Immature natural killer cell (primary cell): ENCODE data around the gene UBTF. TPM values are rescaled to one million over a fixed set of nuclear protein-coding genes. Genes with fewer than 3 reads are reported as not detected.

Experiments
- DNase-seq, 3 donors: peaks; one replicate each; pipeline ENCODE4 v3.0.0; 2022; ENCODE audit warnings: mixed read lengths in 1 of 3
- H3K27ac Mint-ChIP-seq, 6 donors: one replicate each; pipeline ENCODE4 v1.8.0; 2020; ENCODE audit warnings: mixed read lengths in 6 of 6, mild to moderate bottlenecking in 5 of 6, inconsistent platforms in 4 of 6, moderate library complexity in 3 of 6
- H3K27me3 Mint-ChIP-seq, 3 donors: one replicate each; pipeline ENCODE4 v1.8.0; 2020 to 2021; ENCODE audit warnings: low read depth in 3 of 3, mild to moderate bottlenecking in 3 of 3, mixed read lengths in 3 of 3, moderate library complexity in 3 of 3, inconsistent platforms in 1 of 3
- H3K36me3 Mint-ChIP-seq, 3 donors: one replicate each; pipeline ENCODE4 v1.8.0; 2020; ENCODE audit warnings: mixed read lengths in 3 of 3, inconsistent platforms in 2 of 3, mild to moderate bottlenecking in 2 of 3
- H3K4me1 Mint-ChIP-seq, 2 donors: one replicate each; pipeline ENCODE4 v1.8.0; 2020; ENCODE audit warnings: inconsistent platforms in 2 of 2, mild to moderate bottlenecking in 2 of 2, mixed read lengths in 2 of 2, moderate library complexity in 1 of 2
- H3K4me3 Mint-ChIP-seq, 5 donors: one replicate each; pipeline ENCODE4 v1.8.0; 2020; ENCODE audit warnings: mild to moderate bottlenecking in 5 of 5, mixed read lengths in 5 of 5, inconsistent platforms in 3 of 5, moderate library complexity in 3 of 5
- H3K9me3 Mint-ChIP-seq, 6 donors: one replicate each; pipeline ENCODE4 v1.8.0; 2020; ENCODE audit warnings: mild to moderate bottlenecking in 6 of 6, mixed read lengths in 6 of 6, inconsistent platforms in 4 of 6, moderate library complexity in 3 of 6
- polyA plus RNA-seq, 3 donors: library from polyadenylated mRNA; unstranded; fragments of 300-500 nt; fragmentation: Illumina TruSeq; gene quantifications; one replicate each; pipeline ENCODE4 v1.2.3, GENCODE V29; 2021

The UBTF gene
- polyA plus RNA-seq, 3 donors from 2014 or later, result 7.2 to 68.8 (median 21.6) TPM

DNA sequence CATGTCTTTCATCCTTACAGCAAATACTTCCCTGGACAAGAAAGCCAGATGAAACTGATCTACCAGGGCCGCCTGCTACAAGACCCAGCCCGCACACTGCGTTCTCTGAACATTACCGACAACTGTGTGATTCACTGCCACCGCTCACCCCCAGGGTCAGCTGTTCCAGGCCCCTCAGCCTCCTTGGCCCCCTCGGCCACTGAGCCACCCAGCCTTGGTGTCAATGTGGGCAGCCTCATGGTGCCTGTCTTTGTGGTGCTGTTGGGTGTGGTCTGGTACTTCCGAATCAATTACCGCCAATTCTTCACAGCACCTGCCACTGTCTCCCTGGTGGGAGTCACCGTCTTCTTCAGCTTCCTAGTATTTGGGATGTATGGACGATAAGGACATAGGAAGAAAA is 29.0 kb downstream of the UBTF start:
- peaks cover 28 to 39% of the 10 kb centered on the region in 2 donors for H3K4me1 Mint-ChIP-seq
- H3K27ac Mint-ChIP-seq, result peak overlapping the region in 5 of 6 donors; percentile 13 to 83 (median 40)
- DNase-seq, result no peak
- peak overlapping the region in 2 of 5 donors; percentile 24 to 33 for H3K4me3 Mint-ChIP-seq
- no peaks in the 10 kb centered on the region for H3K9me3 Mint-ChIP-seq
- peaks cover 0 to 11% (median 0%) of the 10 kb centered on the region in 3 donors for H3K36me3 Mint-ChIP-seq
- peaks cover 0 to 10% (median 5%) of the 10 kb centered on the region in 3 donors for H3K27me3 Mint-ChIP-seq

DNA sequence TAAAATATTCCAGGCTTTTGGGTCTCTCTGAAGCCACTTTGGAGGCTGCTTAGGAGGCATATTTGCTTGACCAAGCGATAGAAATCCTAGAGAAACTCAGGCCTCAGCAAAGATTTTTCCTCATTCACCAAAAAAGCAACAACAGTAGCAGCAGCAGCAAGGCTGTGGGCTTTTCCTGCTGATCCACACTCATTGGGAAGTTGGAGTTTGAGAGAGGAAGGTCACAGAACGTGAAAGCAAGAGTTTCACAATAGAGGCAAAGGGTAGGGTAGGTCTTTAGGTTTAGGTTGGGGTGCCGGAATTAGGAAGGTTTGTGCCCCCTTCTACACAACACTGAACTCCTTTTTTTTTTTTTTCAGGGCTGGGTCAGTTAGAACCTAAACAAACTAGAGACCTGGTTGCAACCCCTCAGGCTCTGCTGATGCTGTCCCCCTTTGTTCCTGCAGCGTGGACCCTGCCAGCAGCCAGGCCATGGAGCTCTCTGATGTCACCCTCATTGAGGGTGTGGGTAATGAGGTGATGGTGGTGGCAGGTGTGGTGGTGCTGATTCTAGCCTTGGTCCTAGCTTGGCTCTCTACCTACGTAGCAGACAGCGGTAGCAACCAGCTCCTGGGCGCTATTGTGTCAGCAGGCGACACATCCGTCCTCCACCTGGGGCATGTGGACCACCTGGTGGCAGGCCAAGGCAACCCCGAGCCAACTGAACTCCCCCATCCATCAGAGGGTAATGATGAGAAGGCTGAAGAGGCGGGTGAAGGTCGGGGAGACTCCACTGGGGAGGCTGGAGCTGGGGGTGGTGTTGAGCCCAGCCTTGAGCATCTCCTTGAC is 30.7 kb downstream of the UBTF start:
- Mint-ChIP-seq H3K4me3 (peak overlapping the region; percentile 5 to 99 (median 27)), H3K36me3 (no peaks in the 10 kb centered on the region), H3K27ac (peak overlapping the region in 5 of 6 donors; percentile 21 to 100 (median 100)), H3K4me1 (peaks cover 37 to 50% of the 10 kb centered on the region in 2 donors), H3K9me3 (no peaks in the 10 kb centered on the region), H3K27me3 (peaks cover 0 to 10% (median 5%) of the 10 kb centered on the region in 3 donors)
- DNase-seq, result no peak

DNA sequence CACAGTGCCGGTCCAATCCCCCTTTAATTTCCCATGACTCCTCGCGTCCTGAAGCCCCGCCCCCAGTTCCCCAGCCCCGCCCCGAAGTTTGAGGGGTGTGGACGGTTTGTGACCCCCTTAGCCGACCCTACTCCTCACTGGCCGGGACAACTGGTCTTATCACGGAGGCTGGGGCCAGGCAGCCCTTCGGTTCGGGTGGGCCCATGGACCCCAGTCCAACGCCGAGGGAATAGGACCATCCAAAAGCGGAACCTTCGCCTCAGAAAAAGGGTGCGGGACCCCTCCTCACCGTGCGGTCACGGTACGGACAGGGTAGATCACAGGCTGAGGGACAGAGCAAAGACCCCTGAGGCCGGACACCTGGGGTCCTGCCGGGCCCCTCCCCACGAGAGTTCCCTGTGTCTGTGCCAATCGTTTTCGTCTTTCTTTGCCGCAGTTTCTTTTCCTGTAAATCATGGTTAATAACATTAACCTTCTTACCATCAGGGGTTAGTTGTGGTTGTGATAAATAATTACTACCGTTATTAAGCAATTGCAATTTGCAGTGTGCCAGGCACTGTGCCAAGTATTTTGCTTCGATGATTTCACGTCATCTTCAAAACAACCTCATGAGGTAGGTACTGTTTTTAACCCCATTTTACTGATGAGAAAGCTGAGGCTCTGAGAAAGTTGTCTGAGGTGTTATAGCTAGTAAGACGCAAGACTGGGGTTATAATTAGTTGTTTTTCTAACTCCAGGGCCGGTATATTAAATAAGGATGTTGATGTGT is 32.2 kb downstream of the UBTF start:
- Mint-ChIP-seq H3K9me3 (no peaks in the 10 kb centered on the region), H3K36me3 (no peaks in the 10 kb centered on the region), H3K4me3 (peak overlapping the region; percentile 99 to 100 (median 99)), H3K27me3 (peaks cover 0 to 10% (median 5%) of the 10 kb centered on the region in 3 donors), H3K27ac (peak overlapping the region; percentile 98 to 100 (median 100)), H3K4me1 (peaks cover 39 to 53% of the 10 kb centered on the region in 2 donors)
- peak in 1 of 3 donors; percentile 28 for DNase-seq

DNA sequence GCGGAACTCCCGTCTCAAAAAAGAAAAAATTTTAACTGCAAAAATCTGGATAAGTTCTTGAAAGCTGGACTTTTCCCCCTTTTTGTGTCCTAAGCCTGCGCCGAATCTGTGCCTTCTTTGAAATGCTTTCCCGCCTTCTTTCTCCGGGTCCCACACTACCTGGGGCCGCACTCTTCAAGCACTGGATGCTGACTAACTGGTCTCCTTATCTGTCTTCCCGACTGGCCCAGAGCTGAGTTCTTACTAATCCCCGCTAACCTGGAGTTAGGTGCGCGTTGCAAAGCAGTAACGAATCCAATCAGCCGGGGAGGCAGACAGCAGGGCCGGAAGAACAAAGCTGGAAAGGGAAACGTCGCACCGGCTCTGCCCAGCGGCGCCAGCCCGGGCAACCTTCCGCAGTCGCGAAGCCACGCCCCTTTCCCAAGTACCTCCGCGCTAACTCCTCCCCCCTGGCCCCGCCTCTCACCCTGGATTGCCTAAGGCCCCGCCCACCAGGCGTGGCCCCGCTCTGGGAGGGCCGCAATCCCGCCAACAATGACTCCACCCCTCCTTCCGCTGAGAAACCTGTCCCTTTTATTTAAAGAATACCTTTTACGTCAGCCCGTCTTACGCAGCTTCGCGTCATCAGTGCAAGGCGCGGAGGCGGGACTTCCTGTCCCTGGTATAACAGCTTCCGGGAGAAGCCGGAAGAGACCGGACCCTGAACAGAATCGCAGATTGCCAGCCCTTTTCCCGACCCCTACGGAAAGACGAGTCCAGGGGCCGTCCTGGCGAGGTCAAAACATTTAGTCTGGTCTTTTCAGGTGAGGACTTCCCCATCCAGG is 33.0 kb downstream of the UBTF start, which contains the start of gene TMUB2:
Gene TMUB2 (plus strand): TSS at position 666 of the 824 bp plus-strand sequence. CDS start 737 bp downstream, outside the sequence.
- Mint-ChIP-seq H3K27ac (peak within 1 kb of the TSS; percentile 98 to 100 (median 100)), H3K36me3 (peaks cover 4 to 7% (median 5%) of the 10 kb centered on the region in 3 donors), H3K4me1 (peaks cover 43 to 60% of the 10 kb centered on the region in 2 donors), H3K4me3 (peak within 1 kb of the TSS; percentile 99 to 100 (median 99)), H3K9me3 (no peaks in the 10 kb centered on the region), H3K27me3 (peaks cover 0 to 10% (median 5%) of the 10 kb centered on the region in 3 donors)
- DNase-seq, result peak; percentile 99 to 100 (median 100)

DNA sequence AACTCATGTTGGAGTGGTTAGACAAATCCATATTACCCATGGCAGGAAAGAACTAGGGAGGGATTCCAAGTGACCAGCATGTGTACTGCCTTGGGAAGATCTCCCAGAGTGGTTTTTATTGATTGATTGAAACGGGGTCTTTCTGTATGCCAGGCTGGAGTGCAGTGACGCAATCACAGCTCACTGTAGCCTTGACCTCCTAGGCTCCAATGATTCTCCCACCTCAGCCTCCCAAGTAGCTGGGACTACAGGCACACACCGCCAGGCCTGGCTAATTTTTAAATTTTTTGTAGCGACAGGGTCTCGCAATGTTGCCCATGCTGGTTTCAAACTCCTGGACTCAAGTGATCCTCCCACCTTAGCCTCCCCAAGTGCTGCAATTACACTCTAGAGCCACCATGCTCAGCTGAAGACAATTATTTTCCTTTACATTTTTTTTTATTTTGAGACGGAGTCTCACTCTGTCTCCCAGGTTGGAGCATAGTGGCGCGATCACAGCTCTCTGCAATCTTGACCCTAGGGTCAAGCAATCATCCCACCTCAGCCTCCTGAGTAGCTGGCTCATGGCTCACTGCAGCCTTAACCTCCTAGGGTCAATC is 35.2 kb downstream of the UBTF start:
- peaks cover 0 to 10% (median 6%) of the 10 kb centered on the region in 3 donors for H3K27me3 Mint-ChIP-seq
- DNase-seq, result no peak
- no peak overlapping the region for H3K27ac Mint-ChIP-seq
- H3K36me3 Mint-ChIP-seq, result peaks cover 4 to 7% (median 5%) of the 10 kb centered on the region in 3 donors
- peak overlapping the region in 2 of 5 donors; percentile 27 to 99 for H3K4me3 Mint-ChIP-seq
- no peaks in the 10 kb centered on the region for H3K9me3 Mint-ChIP-seq
- peaks cover 42 to 54% of the 10 kb centered on the region in 2 donors for H3K4me1 Mint-ChIP-seq

DNA sequence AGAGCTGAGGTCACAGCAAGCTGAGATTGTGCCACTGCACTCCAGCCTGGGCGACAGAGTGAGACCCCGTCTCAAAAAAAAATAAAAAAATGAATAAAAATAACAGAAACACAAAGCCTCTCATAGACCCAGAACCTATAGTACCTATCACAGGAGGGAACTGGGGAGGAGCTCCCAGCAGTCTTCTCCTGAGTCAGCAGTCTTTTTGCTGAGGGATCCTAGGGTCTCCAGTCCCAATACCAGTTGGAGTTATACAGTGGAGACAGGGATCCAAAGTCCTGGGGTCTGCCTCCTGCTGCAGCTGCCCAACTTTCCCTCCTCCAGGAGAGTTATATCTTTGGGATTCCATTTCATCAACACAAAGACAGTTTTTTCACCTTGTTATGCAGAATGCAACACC is 36.5 kb downstream of the UBTF start:
- H3K4me3 Mint-ChIP-seq, result no peak overlapping the region
- no peaks in the 10 kb centered on the region for H3K9me3 Mint-ChIP-seq
- DNase-seq, result no peak
- peaks cover 36 to 49% of the 10 kb centered on the region in 2 donors for H3K4me1 Mint-ChIP-seq
- H3K27ac Mint-ChIP-seq, result no peak overlapping the region
- H3K27me3 Mint-ChIP-seq, result peaks cover 0 to 10% (median 4%) of the 10 kb centered on the region in 3 donors
- H3K36me3 Mint-ChIP-seq, result peaks cover 4 to 10% (median 5%) of the 10 kb centered on the region in 3 donors

GRCh38 chr17:44178133-44178532 is 41.3 kb downstream of the UBTF start:
- no peaks in the 10 kb centered on the region for H3K9me3 Mint-ChIP-seq
- H3K27ac Mint-ChIP-seq, result peak overlapping the region in 1 of 6 donors; percentile 12
- no peak for DNase-seq
- peaks cover 5 to 10% (median 7%) of the 10 kb centered on the region in 3 donors for H3K36me3 Mint-ChIP-seq
- H3K27me3 Mint-ChIP-seq, result peaks cover 0 to 2% (median 1%) of the 10 kb centered on the region in 3 donors
- H3K4me3 Mint-ChIP-seq, result no peak overlapping the region
- H3K4me1 Mint-ChIP-seq, result peaks cover 5 to 11% of the 10 kb centered on the region in 2 donors

DNA sequence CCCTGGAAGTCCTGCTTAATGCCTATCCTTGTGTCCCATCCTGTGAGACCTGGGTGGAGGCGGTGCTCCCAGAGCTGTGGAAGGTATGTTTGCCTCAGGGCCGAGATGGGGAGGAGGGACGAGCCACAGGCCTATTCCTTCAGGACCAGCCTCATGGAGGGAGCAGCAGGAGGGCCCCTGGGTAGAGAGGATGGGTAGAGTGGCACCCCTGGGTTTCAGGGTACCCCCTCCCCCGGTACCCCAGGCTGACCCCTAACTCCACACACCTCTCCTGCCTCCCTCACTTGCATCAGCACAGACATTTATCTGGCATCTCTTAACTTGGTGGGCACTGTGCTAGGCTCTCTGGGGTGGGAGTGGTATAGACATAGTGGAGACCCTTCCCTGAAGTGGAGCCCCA is 41.8 kb downstream of the UBTF start:
- Mint-ChIP-seq H3K4me3 (no peak overlapping the region), H3K27me3 (peaks cover 0 to 2% (median 1%) of the 10 kb centered on the region in 3 donors), H3K4me1 (peaks cover 5 to 11% of the 10 kb centered on the region in 2 donors), H3K27ac (peak overlapping the region in 1 of 6 donors; percentile 49), H3K9me3 (no peaks in the 10 kb centered on the region), H3K36me3 (peaks cover 5 to 10% (median 7%) of the 10 kb centered on the region in 3 donors)
- no peak for DNase-seq

- peaks cover 2 to 4% of the 10 kb centered on the region in 2 donors for H3K4me1 Mint-ChIP-seq
- no peak for DNase-seq
- H3K36me3 Mint-ChIP-seq, result peaks cover 3 to 6% (median 6%) of the 10 kb centered on the region in 3 donors
- H3K9me3 Mint-ChIP-seq, result no peaks in the 10 kb centered on the region
- no peak overlapping the region for H3K4me3 Mint-ChIP-seq
- H3K27ac Mint-ChIP-seq, result no peak overlapping the region
- peaks cover 1 to 2% (median 2%) of the 10 kb centered on the region in 3 donors for H3K27me3 Mint-ChIP-seq
Observed at GRCh38 chr17:44176671-44177501, 42.6 kb downstream of the UBTF start.

DNA sequence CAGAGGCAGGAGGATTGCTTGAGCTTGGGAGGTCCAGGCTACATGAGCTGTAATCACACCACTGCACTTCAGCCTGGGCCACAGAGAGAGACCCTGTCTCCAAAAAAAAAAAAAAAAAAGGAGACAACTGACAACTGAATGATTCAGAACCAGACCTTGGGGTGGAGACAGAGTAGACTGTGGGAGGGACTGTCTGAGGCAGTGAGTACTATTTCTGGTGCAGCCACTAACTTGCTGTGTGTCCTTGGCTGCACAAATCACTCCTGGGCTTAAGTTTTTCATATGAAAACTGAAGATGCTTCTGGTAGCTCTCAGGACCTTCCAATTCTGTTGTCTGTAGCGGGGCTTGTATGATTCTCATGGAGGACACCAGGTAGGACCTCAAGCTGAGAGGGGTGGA is 43.2 kb downstream of the UBTF start:
- H3K9me3 Mint-ChIP-seq, result no peaks in the 10 kb centered on the region
- peaks cover 1 to 2% (median 2%) of the 10 kb centered on the region in 3 donors for H3K27me3 Mint-ChIP-seq
- no peak overlapping the region for H3K27ac Mint-ChIP-seq
- peaks cover 0 to 4% (median 3%) of the 10 kb centered on the region in 3 donors for H3K36me3 Mint-ChIP-seq
- no peak for DNase-seq
- no peak overlapping the region for H3K4me3 Mint-ChIP-seq
- H3K4me1 Mint-ChIP-seq, result no peaks in the 10 kb centered on the region

DNA sequence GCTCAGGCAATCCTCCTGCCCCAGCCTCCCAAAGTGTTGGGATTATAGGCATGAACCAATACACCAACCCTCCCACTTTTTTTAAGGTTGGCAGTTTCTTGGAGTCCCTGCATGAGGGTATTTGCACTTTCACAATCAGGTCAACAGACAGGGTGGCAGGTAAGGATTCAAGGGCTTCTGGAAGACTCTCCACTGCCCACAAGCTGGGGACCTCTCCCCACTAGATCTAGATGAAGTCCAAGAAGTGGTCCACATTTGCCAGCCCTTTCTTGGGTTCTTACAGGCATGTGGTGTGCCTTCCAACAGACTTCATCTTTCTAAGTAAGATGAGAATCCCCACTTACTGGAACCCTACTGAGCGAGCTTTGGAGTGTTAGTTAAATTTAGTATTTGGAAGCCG is 45.0 kb downstream of the UBTF start:
- no peak overlapping the region for H3K4me3 Mint-ChIP-seq
- peaks cover under 1 to 2% (median 2%) of the 10 kb centered on the region in 3 donors for H3K27me3 Mint-ChIP-seq
- H3K36me3 Mint-ChIP-seq, result peaks cover 0 to 4% (median 3%) of the 10 kb centered on the region in 3 donors
- DNase-seq, result no peak
- no peak overlapping the region for H3K27ac Mint-ChIP-seq
- H3K9me3 Mint-ChIP-seq, result no peaks in the 10 kb centered on the region
- H3K4me1 Mint-ChIP-seq, result no peaks in the 10 kb centered on the region

- Mint-ChIP-seq H3K27ac (peak overlapping the region in 2 of 6 donors; percentile 41 to 53), H3K27me3 (peaks cover 2% of the 10 kb centered on the region in 3 donors), H3K4me1 (peaks cover 3 to 10% of the 10 kb centered on the region in 2 donors), H3K9me3 (no peaks in the 10 kb centered on the region), H3K36me3 (peaks cover 0 to 4% (median 0%) of the 10 kb centered on the region in 3 donors), H3K4me3 (no peak overlapping the region)
- no peak for DNase-seq
Observed at GRCh38 chr17:44171931-44172455, 47.5 kb downstream of the UBTF start.
